Stimulated activated CD4-positive, alpha-beta T cell treated with anti-CD3 and anti-CD28 coated beads, Interleukin-4, amount 100 ng/mL, for 1 hour (primary cell): ENCODE data around the gene SPOCK1.

Source experiments
- DNase-seq: peaks from one replicate; pipeline ENCODE4 v3.0.0-alpha.2; 2020

The SPOCK1 gene

GRCh38 chr5:137142764-137143605 is 356.1 kb downstream of the SPOCK1 start:
- DNase-seq = no peak

GRCh38 chr5:137142346-137142745 is 356.8 kb downstream of the SPOCK1 start:
- DNase-seq = no peak

- no peak for DNase-seq
Measured at GRCh38 chr5:137141779-137142178, 357.3 kb downstream of the SPOCK1 start.

- DNase-seq = no peak
Measured at GRCh38 chr5:137136991-137137632, 362.0 kb downstream of the SPOCK1 start.

GRCh38 chr5:137134920-137135532 is 364.1 kb downstream of the SPOCK1 start:
- no peak for DNase-seq

GRCh38 chr5:137129886-137130680 is 369.0 kb downstream of the SPOCK1 start:
- DNase-seq = no peak

GRCh38 chr5:137128012-137128411 is 371.1 kb downstream of the SPOCK1 start:
- DNase-seq = no peak

GRCh38 chr5:137126829-137127228 is 372.3 kb downstream of the SPOCK1 start:
- no peak for DNase-seq

- no peak for DNase-seq
Measured at GRCh38 chr5:137122558-137122957, 376.6 kb downstream of the SPOCK1 start.

- DNase-seq = no peak
Measured at GRCh38 chr5:137122075-137122474, 377.1 kb downstream of the SPOCK1 start.

GRCh38 chr5:137119321-137119720 is 379.8 kb downstream of the SPOCK1 start:
- no peak for DNase-seq

GRCh38 chr5:137118629-137119028 is 380.5 kb downstream of the SPOCK1 start:
- DNase-seq = no peak

- no peak for DNase-seq
Measured at GRCh38 chr5:137115152-137115551, 384.0 kb downstream of the SPOCK1 start.

GRCh38 chr5:137114529-137114928 is 384.6 kb downstream of the SPOCK1 start:
- DNase-seq = no peak

- no peak for DNase-seq
Measured at GRCh38 chr5:137113939-137114338, 385.2 kb downstream of the SPOCK1 start.

GRCh38 chr5:137113161-137113560 is 386.0 kb downstream of the SPOCK1 start:
- no peak for DNase-seq

GRCh38 chr5:137105351-137106035 is 393.6 kb downstream of the SPOCK1 start:
- DNase-seq = no peak

GRCh38 chr5:137101544-137101943 is 397.6 kb downstream of the SPOCK1 start:
- no peak for DNase-seq

- no peak for DNase-seq
Measured at GRCh38 chr5:137099651-137100050, 399.5 kb downstream of the SPOCK1 start.

- no peak for DNase-seq
Measured at GRCh38 chr5:137098663-137099062, 400.5 kb downstream of the SPOCK1 start.

- DNase-seq = no peak
Measured at GRCh38 chr5:137098238-137098637, 400.9 kb downstream of the SPOCK1 start.

GRCh38 chr5:137097203-137097602 is 401.9 kb downstream of the SPOCK1 start:
- no peak for DNase-seq
